H9 (cell line): ENCODE results near the gene TMEM165. TPM values are rescaled to one million over a fixed set of nuclear protein-coding genes. Genes with fewer than 3 reads are reported as not detected.

ENCODE experiments used
- DNase-seq: peaks from one replicate; pipeline ENCODE4 v3.0.0-alpha.2; 2017
- H2AFZ ChIP-seq: one replicate; pipeline ENCODE4 v1.6.1; 2013; ENCODE audit warnings: mild to moderate bottlenecking, low read length, control low read depth, moderate library complexity
- H2AK5ac ChIP-seq: 2 replicates; pipeline ENCODE4 v1.6.1; 2013; ENCODE audit warnings: low read length, control low read depth, mixed read lengths; ENCODE audit not compliant: insufficient read length
- H2BK120ac ChIP-seq: one replicate; pipeline ENCODE4 v1.6.1; 2013; ENCODE audit warnings: low read depth, mild to moderate bottlenecking, low read length, control low read depth, inconsistent platforms; ENCODE audit not compliant: poor library complexity, severe bottlenecking
- H2BK12ac ChIP-seq: 2 replicates; pipeline ENCODE4 v1.6.1; 2013; ENCODE audit warnings: low read length, control low read depth, mixed read lengths, low read depth; ENCODE audit not compliant: insufficient read length
- H2BK15ac ChIP-seq: 2 replicates; pipeline ENCODE4 v1.6.1; 2013; ENCODE audit warnings: low read depth, low read length, control low read depth
- H2BK20ac ChIP-seq: one replicate; pipeline ENCODE4 v1.6.1; 2013; ENCODE audit warnings: low read depth, mild to moderate bottlenecking, low read length, control low read depth, inconsistent platforms; ENCODE audit not compliant: poor library complexity, severe bottlenecking
- H2BK5ac ChIP-seq: 2 replicates; pipeline ENCODE4 v1.6.1; 2013; ENCODE audit warnings: low read length, control low read depth, mixed read lengths; ENCODE audit not compliant: insufficient read length
- H3K14ac ChIP-seq: 2 replicates; pipeline ENCODE4 v1.6.1; 2013; ENCODE audit warnings: low read length, control low read depth; ENCODE audit not compliant: insufficient read depth
- H3K18ac ChIP-seq: 2 replicates; pipeline ENCODE4 v1.6.1; 2013; ENCODE audit warnings: low read depth, mild to moderate bottlenecking, mixed read lengths, low read length, control low read depth; ENCODE audit not compliant: insufficient read length
- H3K23ac ChIP-seq: 2 replicates; pipeline ENCODE4 v1.6.1; 2013; ENCODE audit warnings: low read length, control low read depth, mixed read lengths, low read depth; ENCODE audit not compliant: insufficient read length
- H3K23me2 ChIP-seq: 2 replicates; pipeline ENCODE4 v1.6.1; 2013; ENCODE audit warnings: low read depth, mild to moderate bottlenecking, mixed read lengths, low read length, control low read depth; ENCODE audit not compliant: insufficient read length, poor library complexity, severe bottlenecking
- H3K27ac ChIP-seq: 2 replicates; pipeline ENCODE4 v1.5.1; 2013; ENCODE audit warnings: low read length, control low read depth, mixed read lengths, low read depth; ENCODE audit not compliant: insufficient read length
- H3K27me3 ChIP-seq: 2 replicates; pipeline ENCODE4 v1.6.1; 2013; ENCODE audit warnings: low read length, control low read depth, inconsistent platforms; ENCODE audit not compliant: insufficient read depth
- H3K4ac ChIP-seq: 2 replicates; pipeline ENCODE4 v1.6.1; 2013; ENCODE audit warnings: low read depth, mild to moderate bottlenecking, control low read depth, inconsistent platforms, low read length, moderate library complexity
- H3K4me1 ChIP-seq: 2 replicates; pipeline ENCODE4 v1.6.1; 2013; ENCODE audit warnings: low read length, control low read depth, inconsistent platforms; ENCODE audit not compliant: insufficient read depth
- H3K4me2 ChIP-seq: 2 replicates; pipeline ENCODE4 v1.6.1; 2013; ENCODE audit warnings: low read length, control low read depth, mixed read lengths; ENCODE audit not compliant: insufficient read length, insufficient read depth
- H3K56ac ChIP-seq: 2 replicates; pipeline ENCODE4 v1.6.1; 2013; ENCODE audit warnings: low read depth, mild to moderate bottlenecking, mixed read lengths, low read length, control low read depth; ENCODE audit not compliant: insufficient read length
- H3K79me1 ChIP-seq: 2 replicates; pipeline ENCODE4 v1.6.1; 2013; ENCODE audit warnings: low read depth, mild to moderate bottlenecking, moderate library complexity, low read length, control low read depth, inconsistent platforms; ENCODE audit not compliant: insufficient read depth, poor library complexity, severe bottlenecking
- H3K79me2 ChIP-seq: 2 replicates; pipeline ENCODE4 v1.6.1; 2013; ENCODE audit warnings: low read length, control low read depth, inconsistent platforms; ENCODE audit not compliant: insufficient read depth
- H3K9ac ChIP-seq: 2 replicates; pipeline ENCODE4 v1.6.1; 2013; ENCODE audit warnings: low read length, control low read depth, mixed read lengths; ENCODE audit not compliant: insufficient read length; ENCODE audit errors: extremely low read depth
- H3K9me3 ChIP-seq: one replicate; pipeline ENCODE4 v1.6.1; 2013; ENCODE audit warnings: low read depth, low read length, inconsistent platforms; ENCODE audit not compliant: control insufficient read depth
- H3T11ph ChIP-seq: one replicate; pipeline ENCODE4 v1.6.1; 2013; ENCODE audit warnings: mild to moderate bottlenecking, low read length, control low read depth, inconsistent platforms
- H4K20me1 ChIP-seq: one replicate; pipeline ENCODE4 v1.6.1; 2013; ENCODE audit not compliant: control insufficient read depth, insufficient read length, insufficient read depth
- H4K5ac ChIP-seq: 2 replicates; pipeline ENCODE4 v1.6.1; 2013; ENCODE audit warnings: low read depth, mild to moderate bottlenecking, mixed read lengths, low read length, control low read depth; ENCODE audit not compliant: insufficient read length
- H4K8ac ChIP-seq: replicated peaks from 2 replicates; pipeline ENCODE4 v1.6.1; 2013; ENCODE audit warnings: low read length, control low read depth, mixed read lengths, low read depth; ENCODE audit not compliant: insufficient read length
- H4K91ac ChIP-seq: 2 replicates; pipeline ENCODE4 v1.6.1; 2013; ENCODE audit warnings: low read depth, mild to moderate bottlenecking, moderate library complexity, mixed read lengths, low read length, control low read depth; ENCODE audit not compliant: insufficient read length
- H3K27ac Mint-ChIP-seq, 3 experiments: 2 replicates in 2 of 3; 3 replicates in 1 of 3; pipeline ENCODE4 v1.8.0; 2020 to 2021; ENCODE audit warnings: mixed read lengths in 3 of 3, mild to moderate bottlenecking in 1 of 3, moderate library complexity in 1 of 3
- H3K27me3 Mint-ChIP-seq: 2 replicates; pipeline ENCODE4 v1.8.0; 2021; ENCODE audit warnings: low read depth, mild to moderate bottlenecking, moderate library complexity, mixed read lengths
- H3K36me3 Mint-ChIP-seq, 3 experiments: 2 replicates in 2 of 3; 3 replicates in 1 of 3; pipeline ENCODE4 v1.8.0; 2020 to 2021; ENCODE audit warnings: low read depth in 3 of 3, mixed read lengths in 3 of 3; ENCODE audit not compliant: insufficient read depth in 1 of 3
- H3K4me1 Mint-ChIP-seq, 2 experiments: 2 replicates each; pipeline ENCODE4 v1.8.0; 2020; ENCODE audit warnings: mixed read lengths in 2 of 2
- H3K4me3 Mint-ChIP-seq, 2 experiments: 2 replicates in 1 of 2; 3 replicates in 1 of 2; pipeline ENCODE4 v1.8.0; 2020 to 2021; ENCODE audit warnings: mild to moderate bottlenecking in 2 of 2, mixed read lengths in 2 of 2, moderate library complexity in 1 of 2
- H3K9me3 Mint-ChIP-seq, 2 experiments: 2 replicates in 1 of 2; 3 replicates in 1 of 2; pipeline ENCODE4 v1.8.0; 2020; ENCODE audit warnings: mild to moderate bottlenecking in 2 of 2, mixed read lengths in 2 of 2, moderate library complexity in 1 of 2
- WGBS: extraction: QIAGEN DNeasy Blood & Tissue Kit; methylation state at CpG from one replicate; pipeline ENCODE4 v1.1.7; 2013; ENCODE audit warnings: missing lambda C conversion rate, low lambda C conversion rate, mixed read lengths; ENCODE audit not compliant: insufficient read length; ENCODE audit errors: extremely low coverage; 5-methylcytosine and 5-hydroxymethylcytosine counted together
- total RNA-seq: library from RNA; stranded (reverse); gene quantifications from 2 replicates; pipeline ENCODE4 v1.2.1, GENCODE V29; 2021
- TF ChIP-seq, protein P1 (sequence below): fragments of 200-600 bp; sonication (generic); conservative IDR thresholded peaks from 3 replicates; pipeline ENCODE4 v1.8.0; 2021; ENCODE audit warnings: antibody characterized with exemption, mild to moderate bottlenecking

Gene TMEM165
- total RNA-seq, 1 experiment from 2014 or later, result 87.2 TPM

DNA sequence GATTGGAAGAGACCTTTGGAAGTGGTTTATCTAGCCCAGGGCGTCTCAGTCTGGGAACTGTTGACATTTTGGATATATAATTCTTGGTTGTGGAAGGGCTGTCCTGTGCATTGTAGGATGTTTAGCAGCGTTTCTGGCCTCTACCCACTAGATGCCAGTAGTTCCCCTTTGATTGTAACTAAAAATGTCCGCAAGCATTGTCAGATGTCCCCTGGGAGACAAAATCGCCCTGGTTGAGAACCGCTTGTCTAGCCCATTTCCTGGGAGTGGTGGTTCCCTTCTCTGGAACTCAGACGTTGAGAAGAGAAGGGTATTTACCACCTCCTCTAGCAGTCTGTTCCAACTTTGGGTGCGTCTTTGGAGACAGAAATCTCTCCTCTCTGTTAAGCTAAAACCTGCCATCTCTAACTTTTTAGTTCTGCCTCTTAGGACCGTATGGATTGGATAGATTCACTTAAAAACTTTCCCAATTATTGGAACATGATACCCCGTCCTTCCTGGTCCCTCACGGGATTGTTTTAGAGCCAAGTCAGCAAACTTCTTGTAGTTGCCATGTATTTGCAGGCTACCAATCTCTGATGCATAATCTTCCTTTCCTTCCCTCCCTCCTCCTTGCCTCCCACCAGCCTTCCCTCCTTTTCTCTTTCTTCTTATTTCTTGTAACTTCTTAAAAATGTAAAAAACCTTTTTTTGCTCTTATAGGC lies 13.9 kb downstream of the TMEM165 start:
- H3K27me3 Mint-ChIP-seq, result no peaks in the 10 kb centered on the region
- Histone ChIP-seq H2BK5ac (no peak overlapping the region), H2BK20ac (no peak overlapping the region), H3K23ac (no peak overlapping the region), H3K23me2 (no peaks in the 10 kb centered on the region), H2AFZ (no peak overlapping the region), H3K56ac (no peak overlapping the region), H3K27me3 (no peaks in the 10 kb centered on the region), H2BK15ac (no peak overlapping the region), H3K9ac (no peak overlapping the region), H3T11ph (no peak overlapping the region), H3K4ac (no peak overlapping the region), H3K4me1 (0 out of 2 replicates have a peak, but pooled peaks cover 2% of the 10 kb centered on the region), H3K9me3 (no peaks in the 10 kb centered on the region), H4K8ac (no peak overlapping the region), H2AK5ac (no peak overlapping the region), H4K5ac (no peak overlapping the region), H3K14ac (no peak overlapping the region), H3K27ac (no peak overlapping the region), H2BK12ac (no peak overlapping the region), H3K18ac (no peak overlapping the region), H4K20me1 (no peaks in the 10 kb centered on the region), H3K79me1 (no peaks in the 10 kb centered on the region), H3K4me2 (no peak overlapping the region), H3K79me2 (peaks cover 33% of the 10 kb centered on the region; the same call in 1 of the 2 replicates), H2BK120ac (no peak overlapping the region), H4K91ac (no peak overlapping the region)
- H3K9me3 Mint-ChIP-seq, result no peaks in the 10 kb centered on the region
- H3K4me3 Mint-ChIP-seq, result no peak overlapping the region
- H3K36me3 Mint-ChIP-seq, result peaks cover 18 to 36% (median 32%) of the 10 kb centered on the region in 3 experiments
- H3K4me1 Mint-ChIP-seq, result peaks cover 13 to 19% of the 10 kb centered on the region in 2 experiments
- DNase-seq, result peak; percentile 31
- TF ChIP-seq, protein P1, sequence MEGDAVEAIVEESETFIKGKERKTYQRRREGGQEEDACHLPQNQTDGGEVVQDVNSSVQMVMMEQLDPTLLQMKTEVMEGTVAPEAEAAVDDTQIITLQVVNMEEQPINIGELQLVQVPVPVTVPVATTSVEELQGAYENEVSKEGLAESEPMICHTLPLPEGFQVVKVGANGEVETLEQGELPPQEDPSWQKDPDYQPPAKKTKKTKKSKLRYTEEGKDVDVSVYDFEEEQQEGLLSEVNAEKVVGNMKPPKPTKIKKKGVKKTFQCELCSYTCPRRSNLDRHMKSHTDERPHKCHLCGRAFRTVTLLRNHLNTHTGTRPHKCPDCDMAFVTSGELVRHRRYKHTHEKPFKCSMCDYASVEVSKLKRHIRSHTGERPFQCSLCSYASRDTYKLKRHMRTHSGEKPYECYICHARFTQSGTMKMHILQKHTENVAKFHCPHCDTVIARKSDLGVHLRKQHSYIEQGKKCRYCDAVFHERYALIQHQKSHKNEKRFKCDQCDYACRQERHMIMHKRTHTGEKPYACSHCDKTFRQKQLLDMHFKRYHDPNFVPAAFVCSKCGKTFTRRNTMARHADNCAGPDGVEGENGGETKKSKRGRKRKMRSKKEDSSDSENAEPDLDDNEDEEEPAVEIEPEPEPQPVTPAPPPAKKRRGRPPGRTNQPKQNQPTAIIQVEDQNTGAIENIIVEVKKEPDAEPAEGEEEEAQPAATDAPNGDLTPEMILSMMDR, result peak; percentile 53
- peak overlapping the region in 2 of 3 experiments; percentile 69 to 71; a peak in 4 of 7 replicates for H3K27ac Mint-ChIP-seq
- WGBS, result no CpG with 5 or more reads among the region's 10 CpGs
